ENCODE results near the gene CHRNA5.

CHRNA5 gene

GRCh38 chr15:78628227-78628626 is 62.9 kb downstream of the CHRNA5 start:
- H3K4me3 ChIP-seq (ENCODE audit: insufficient read depth, low read length, poor library complexity, severe bottlenecking) = no peak overlapping the region
- no peaks in the 10 kb centered on the region for H3K9me2 ChIP-seq (replicated peaks; ENCODE audit: insufficient read depth, low read length)
- H3K27me3 ChIP-seq (ENCODE audit: low read length) = no peaks in the 10 kb centered on the region
- H3K9ac ChIP-seq (ENCODE audit: low read length) = no peak overlapping the region
- no peaks in the 10 kb centered on the region for H3K79me2 ChIP-seq (ENCODE audit: insufficient read depth, low read length)
- no peak overlapping the region for H3K27ac ChIP-seq (ENCODE audit: low read depth, low read length)
- H3K36me3 ChIP-seq (ENCODE audit: low read length) = no peaks in the 10 kb centered on the region
- H3F3A ChIP-seq (ENCODE audit: insufficient read depth) = no peaks in the 10 kb centered on the region
- no peak for TF ChIP-seq EZH2phosphoT487 (conservative IDR thresholded peaks at IDR 0.05; ENCODE audit: low read length)
- no peak for TF ChIP-seq CTCF (IDR thresholded peaks at IDR 0.05; ENCODE audit: insufficient read depth, low read length, poor library complexity, severe bottlenecking)
- H3K4me2 ChIP-seq (ENCODE audit: low read depth, low read length, poor library complexity, severe bottlenecking) = no peak overlapping the region
- H2AFZ ChIP-seq (ENCODE audit: low read depth, low read length, severe bottlenecking) = no peak overlapping the region
- no peaks in the 10 kb centered on the region; the same call in 1 of the 2 replicates for H3K9me3 ChIP-seq (ENCODE audit: insufficient read depth, low read length)
- H4K20me1 ChIP-seq (ENCODE audit: low read depth, low read length) = no peaks in the 10 kb centered on the region

GRCh38 chr15:78629031-78629715 is 63.9 kb downstream of the CHRNA5 start:
- TF ChIP-seq CTCF (IDR thresholded peaks at IDR 0.05; ENCODE audit: insufficient read depth, low read length, poor library complexity, severe bottlenecking) (no peak), EZH2phosphoT487 (conservative IDR thresholded peaks at IDR 0.05; ENCODE audit: low read length) (no peak)
- Histone ChIP-seq H3K9ac (ENCODE audit: low read length) (no peak overlapping the region), H3K27me3 (ENCODE audit: low read length) (no peaks in the 10 kb centered on the region), H3K79me2 (ENCODE audit: insufficient read depth, low read length) (no peaks in the 10 kb centered on the region), H3K4me3 (ENCODE audit: insufficient read depth, low read length, poor library complexity, severe bottlenecking) (no peak overlapping the region), H4K20me1 (ENCODE audit: low read depth, low read length) (no peaks in the 10 kb centered on the region), H3K9me3 (ENCODE audit: insufficient read depth, low read length) (no peaks in the 10 kb centered on the region; the same call in 1 of the 2 replicates), H3K9me2 (replicated peaks; ENCODE audit: insufficient read depth, low read length) (no peaks in the 10 kb centered on the region), H3K27ac (ENCODE audit: low read depth, low read length) (no peak overlapping the region), H3F3A (ENCODE audit: insufficient read depth) (no peaks in the 10 kb centered on the region), H3K4me2 (ENCODE audit: low read depth, low read length, poor library complexity, severe bottlenecking) (no peak overlapping the region), H3K36me3 (ENCODE audit: low read length) (no peaks in the 10 kb centered on the region), H2AFZ (ENCODE audit: low read depth, low read length, severe bottlenecking) (no peak overlapping the region)

- Histone ChIP-seq H2AFZ (ENCODE audit: low read depth, low read length, severe bottlenecking) (no peak overlapping the region), H3F3A (ENCODE audit: insufficient read depth) (no peaks in the 10 kb centered on the region), H3K27ac (ENCODE audit: low read depth, low read length) (no peak overlapping the region), H3K9ac (ENCODE audit: low read length) (no peak overlapping the region), H3K4me3 (ENCODE audit: insufficient read depth, low read length, poor library complexity, severe bottlenecking) (no peak overlapping the region), H4K20me1 (ENCODE audit: low read depth, low read length) (no peaks in the 10 kb centered on the region), H3K4me2 (ENCODE audit: low read depth, low read length, poor library complexity, severe bottlenecking) (no peak overlapping the region), H3K79me2 (ENCODE audit: insufficient read depth, low read length) (no peaks in the 10 kb centered on the region), H3K9me3 (ENCODE audit: insufficient read depth, low read length) (no peaks in the 10 kb centered on the region; the same call in 1 of the 2 replicates), H3K9me2 (replicated peaks; ENCODE audit: insufficient read depth, low read length) (no peaks in the 10 kb centered on the region), H3K27me3 (ENCODE audit: low read length) (no peaks in the 10 kb centered on the region), H3K36me3 (ENCODE audit: low read length) (no peaks in the 10 kb centered on the region)
- TF ChIP-seq CTCF (IDR thresholded peaks at IDR 0.05; ENCODE audit: insufficient read depth, low read length, poor library complexity, severe bottlenecking) = no peak
- TF ChIP-seq EZH2phosphoT487 (conservative IDR thresholded peaks at IDR 0.05; ENCODE audit: low read length) = no peak
Measured at GRCh38 chr15:78629716-78630065, 64.4 kb downstream of the CHRNA5 start.
